Activated T-helper 1 cell treated with Interleukin-2 at 50 U/mL for 16 hours (primary cell): ENCODE data around the gene FAM161A.
"Not testable (repeated sequence)": the region's sequence is repeated elsewhere in the genome, so short reads cannot be mapped to it uniquely, and the experiment has no call there.

ENCODE experiments used
- DNase-seq: peaks from one replicate; pipeline ENCODE4 v3.0.0-alpha.2; 2020; ENCODE audit warnings: low read depth

The FAM161A gene

GRCh38 chr2:61834893-61835292 is 19.0 kb downstream of the FAM161A start:
- no peak for DNase-seq

- no peak for DNase-seq
Observed at GRCh38 chr2:61833971-61834370, 19.9 kb downstream of the FAM161A start.

- no peak for DNase-seq
Observed at GRCh38 chr2:61832183-61832841, 21.5 kb downstream of the FAM161A start.

GRCh38 chr2:61822255-61822654 is 31.6 kb downstream of the FAM161A start:
- DNase-seq = no peak

GRCh38 chr2:61816480-61817355 is 37.1 kb downstream of the FAM161A start:
- DNase-seq = no peak

GRCh38 chr2:61814539-61815160 is 39.2 kb downstream of the FAM161A start:
- no peak for DNase-seq

- DNase-seq = not testable (repeated sequence)
Observed at GRCh38 chr2:61813314-61813713, 40.5 kb downstream of the FAM161A start.

- DNase-seq = no peak
Observed at GRCh38 chr2:61811821-61812220, 42.0 kb downstream of the FAM161A start.

- DNase-seq = not testable (repeated sequence)
Observed at GRCh38 chr2:61810203-61810602, 43.7 kb downstream of the FAM161A start.

GRCh38 chr2:61808693-61809092 is 45.2 kb downstream of the FAM161A start:
- DNase-seq = not testable (repeated sequence)

GRCh38 chr2:61807036-61807757 is 46.7 kb downstream of the FAM161A start:
- no peak for DNase-seq

- no peak for DNase-seq
Observed at GRCh38 chr2:61802548-61802947, 51.3 kb downstream of the FAM161A start.

- DNase-seq = no peak
Observed at GRCh38 chr2:61799099-61799498, 54.8 kb downstream of the FAM161A start.

GRCh38 chr2:61797446-61797845 is 56.4 kb downstream of the FAM161A start:
- not testable (repeated sequence) for DNase-seq

- no peak for DNase-seq
Observed at GRCh38 chr2:61795408-61795807, 58.5 kb downstream of the FAM161A start.

- peak; percentile 37 for DNase-seq
Observed at GRCh38 chr2:61793389-61793836, 60.4 kb downstream of the FAM161A start.

- no peak for DNase-seq
Observed at GRCh38 chr2:61792355-61792890, 61.4 kb downstream of the FAM161A start.

- no peak for DNase-seq
Observed at GRCh38 chr2:61789807-61790602, 63.9 kb downstream of the FAM161A start.

- DNase-seq = no peak
Observed at GRCh38 chr2:61787941-61788563, 65.8 kb downstream of the FAM161A start.

GRCh38 chr2:61786876-61787275 is 67.0 kb downstream of the FAM161A start:
- no peak for DNase-seq

GRCh38 chr2:61785583-61785982 is 68.3 kb downstream of the FAM161A start:
- no peak for DNase-seq
